Smooth muscle cell (in vitro differentiated cells): ENCODE results near the gene C8A. TPM values are rescaled to one million over a fixed set of nuclear protein-coding genes. Genes with fewer than 3 reads are reported as not detected.

Experiments used
- DNase-seq: peaks from one replicate; lab custom pipeline; 2025; ENCODE audit not compliant: unreplicated experiment; lab: John Stamatoyannopoulos, UW
- H2AFZ ChIP-seq: fragments of 200-600 bp; sonication (generic); 2 replicates; pipeline ENCODE4 v1.6.0; 2016; ENCODE audit warnings: antibody characterized with exemption, low read depth, mild to moderate bottlenecking
- H3F3A ChIP-seq: fragments of 200-600 bp; sonication (generic); 2 replicates; pipeline ENCODE4 v1.6.0; 2017; ENCODE audit warnings: antibody characterized with exemption, low read depth
- H3K27ac ChIP-seq: fragments of 200-600 bp; sonication (generic); 2 replicates; pipeline ENCODE4 v1.5.1; 2016; ENCODE audit warnings: low read depth, mild to moderate bottlenecking
- H3K27me3 ChIP-seq: fragments of 200-600 bp; sonication (generic); 2 replicates; pipeline ENCODE4 v1.6.1; 2016; ENCODE audit warnings: low read depth, mild to moderate bottlenecking
- H3K36me3 ChIP-seq: fragments of 200-600 bp; sonication (generic); 2 replicates; pipeline ENCODE4 v1.5.1; 2016; ENCODE audit warnings: low read depth
- H3K4me1 ChIP-seq: fragments of 200-600 bp; sonication (generic); 2 replicates; pipeline ENCODE4 v1.5.1; 2016; ENCODE audit warnings: low read depth
- H3K4me2 ChIP-seq: fragments of 200-600 bp; sonication (generic); 2 replicates; pipeline ENCODE4 v1.6.0; 2016; ENCODE audit warnings: mild to moderate bottlenecking
- H3K4me3 ChIP-seq: fragments of 200-600 bp; sonication (generic); 2 replicates; pipeline ENCODE4 v1.5.1; 2016; ENCODE audit warnings: mild to moderate bottlenecking
- H3K79me2 ChIP-seq: fragments of 200-600 bp; sonication (generic); 2 replicates; pipeline ENCODE4 v1.6.0; 2016; ENCODE audit warnings: low read depth, mild to moderate bottlenecking
- H3K9ac ChIP-seq: fragments of 200-600 bp; sonication (generic); 2 replicates; pipeline ENCODE4 v1.6.0; 2016; ENCODE audit warnings: low read depth
- H3K9me3 ChIP-seq: fragments of 200-600 bp; sonication (generic); replicated peaks from 2 replicates; pipeline ENCODE4 v1.5.1; 2016; ENCODE audit warnings: low read depth
- H4K20me1 ChIP-seq: fragments of 200-600 bp; sonication (generic); 2 replicates; pipeline ENCODE4 v1.6.0; 2016; ENCODE audit warnings: low read depth
- WGBS: methylation state at CpG from one replicate; pipeline ENCODE4 v1.1.7; 2016; ENCODE audit warnings: low lambda C conversion rate; 5-methylcytosine and 5-hydroxymethylcytosine counted together
- polyA plus RNA-seq: library from polyadenylated mRNA; unstranded; fragments of >200 nt; fragmentation: Nextera tagmentation; extraction: Ambion mirVana; gene quantifications from 2 replicates; pipeline ENCODE4 v1.2.1, GENCODE V29; 2016
- total RNA-seq: library from RNA; depleted of rRNA; stranded (reverse); fragments of >200 nt; gene quantifications from 2 replicates; pipeline ENCODE4 v1.2.3, GENCODE V29; 2014
- TF ChIP-seq, protein P1 (sequence below): fragments of 200-600 bp; sonication (generic); IDR thresholded peaks from 2 replicates; pipeline ENCODE4 v1.5.1; 2017; ENCODE audit warnings: borderline replicate concordance, mild to moderate bottlenecking, antibody characterized with exemption; ENCODE audit not compliant: insufficient read depth, poor library complexity, severe bottlenecking

The C8A gene
- total and polyA plus RNA-seq, 2 experiments from 2014 or later = not detected

DNA sequence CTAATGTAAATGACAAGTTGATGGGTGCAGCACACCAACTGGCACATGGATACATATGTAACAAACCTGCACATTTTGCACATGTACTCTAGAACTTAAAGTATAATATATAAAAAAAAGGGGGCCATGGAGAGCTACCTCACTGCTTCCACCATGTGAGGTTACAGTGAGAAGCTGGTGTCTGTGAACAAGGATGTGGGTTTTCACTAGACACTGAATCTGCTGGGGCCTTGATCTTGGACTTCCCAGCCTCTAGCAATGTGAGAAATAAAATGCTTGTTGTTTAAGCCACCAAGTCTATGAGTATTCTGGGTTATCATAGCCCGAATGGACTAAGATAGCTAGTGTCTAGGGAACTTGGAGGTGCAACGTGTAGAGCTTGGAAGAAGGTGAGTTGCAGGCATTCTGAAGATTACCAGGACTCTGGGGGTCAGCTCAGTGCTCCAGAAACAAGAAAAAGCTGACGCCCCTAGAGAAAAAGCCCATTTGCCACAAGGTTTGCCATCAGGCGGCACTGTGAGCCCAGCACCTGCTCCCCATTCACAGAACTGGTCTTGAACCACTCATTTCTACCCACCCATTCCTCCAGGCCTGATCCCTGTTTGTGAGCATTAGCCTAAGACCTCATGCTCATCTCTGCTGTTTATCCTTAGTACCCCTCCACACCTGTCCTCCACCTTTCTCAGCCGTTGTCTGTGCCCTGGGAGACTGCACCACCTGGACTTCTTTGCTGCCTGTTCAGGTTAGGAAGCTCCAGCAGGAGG is 20.3 kb upstream of the C8A start:
- DNase-seq = no peak
- Histone ChIP-seq H3K27me3 (no peaks in the 10 kb centered on the region), H3K4me3 (no peak overlapping the region), H3K9ac (no peak overlapping the region), H3K27ac (no peak overlapping the region), H3K9me3 (no peaks in the 10 kb centered on the region), H4K20me1 (no peaks in the 10 kb centered on the region), H3K4me2 (no peak overlapping the region), H3F3A (no peaks in the 10 kb centered on the region), H2AFZ (no peak overlapping the region), H3K79me2 (no peaks in the 10 kb centered on the region), H3K36me3 (no peaks in the 10 kb centered on the region), H3K4me1 (no peaks in the 10 kb centered on the region)
- TF ChIP-seq, protein P1, sequence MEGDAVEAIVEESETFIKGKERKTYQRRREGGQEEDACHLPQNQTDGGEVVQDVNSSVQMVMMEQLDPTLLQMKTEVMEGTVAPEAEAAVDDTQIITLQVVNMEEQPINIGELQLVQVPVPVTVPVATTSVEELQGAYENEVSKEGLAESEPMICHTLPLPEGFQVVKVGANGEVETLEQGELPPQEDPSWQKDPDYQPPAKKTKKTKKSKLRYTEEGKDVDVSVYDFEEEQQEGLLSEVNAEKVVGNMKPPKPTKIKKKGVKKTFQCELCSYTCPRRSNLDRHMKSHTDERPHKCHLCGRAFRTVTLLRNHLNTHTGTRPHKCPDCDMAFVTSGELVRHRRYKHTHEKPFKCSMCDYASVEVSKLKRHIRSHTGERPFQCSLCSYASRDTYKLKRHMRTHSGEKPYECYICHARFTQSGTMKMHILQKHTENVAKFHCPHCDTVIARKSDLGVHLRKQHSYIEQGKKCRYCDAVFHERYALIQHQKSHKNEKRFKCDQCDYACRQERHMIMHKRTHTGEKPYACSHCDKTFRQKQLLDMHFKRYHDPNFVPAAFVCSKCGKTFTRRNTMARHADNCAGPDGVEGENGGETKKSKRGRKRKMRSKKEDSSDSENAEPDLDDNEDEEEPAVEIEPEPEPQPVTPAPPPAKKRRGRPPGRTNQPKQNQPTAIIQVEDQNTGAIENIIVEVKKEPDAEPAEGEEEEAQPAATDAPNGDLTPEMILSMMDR = no peak
- 93% methylated on average over 5 of the region's 5 CpGs for whole genome bisulfite sequencing

DNA sequence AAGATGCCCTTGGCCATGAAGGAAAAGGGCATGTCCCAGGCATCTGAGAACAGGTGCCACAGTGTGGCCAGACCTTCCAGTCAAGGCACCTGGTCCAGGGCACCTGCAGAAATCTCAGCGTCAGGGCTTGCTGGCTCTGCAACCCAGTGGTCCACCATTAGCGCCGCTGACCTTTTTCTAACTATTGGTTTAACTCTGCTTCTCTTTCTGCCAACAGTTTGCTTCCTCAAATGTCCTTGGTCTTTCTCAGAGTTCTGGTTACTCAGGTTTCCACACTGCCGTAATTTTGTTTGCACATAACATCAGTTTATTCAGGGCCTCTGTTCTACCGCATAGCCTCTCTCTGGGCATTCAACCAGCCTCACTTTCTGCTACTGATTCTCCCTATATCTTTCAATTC is 18.9 kb upstream of the C8A start:
- Histone ChIP-seq H3K4me1 (no peaks in the 10 kb centered on the region), H3K36me3 (no peaks in the 10 kb centered on the region), H2AFZ (no peak overlapping the region), H3K9ac (no peak overlapping the region), H3F3A (no peaks in the 10 kb centered on the region), H3K9me3 (no peaks in the 10 kb centered on the region), H3K27me3 (no peaks in the 10 kb centered on the region), H3K79me2 (no peaks in the 10 kb centered on the region), H3K4me2 (no peak overlapping the region), H3K27ac (no peak overlapping the region), H3K4me3 (no peak overlapping the region), H4K20me1 (no peaks in the 10 kb centered on the region)
- TF ChIP-seq, protein P1 = no peak
- WGBS = 97% methylated on average over 5 of the region's 5 CpGs
- DNase-seq = no peak

DNA sequence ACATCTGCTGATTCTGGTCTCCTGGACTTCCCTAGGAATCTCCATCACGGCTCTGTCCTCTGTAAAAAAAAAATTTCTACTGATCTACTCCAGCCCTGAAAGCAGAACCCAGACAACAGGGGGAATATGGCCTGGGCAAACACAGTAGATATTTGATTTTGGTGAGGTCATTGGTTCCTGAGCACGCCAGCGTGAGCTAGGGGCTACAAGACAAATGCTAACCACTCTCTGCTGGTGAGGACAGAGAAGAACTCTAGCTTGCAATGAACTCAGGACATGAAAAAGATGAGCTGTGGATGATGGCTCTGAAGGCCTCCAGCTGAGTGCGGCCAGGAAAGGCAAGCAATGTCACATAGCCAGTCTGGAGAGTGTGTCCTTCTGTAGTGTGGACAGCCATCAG is 18.2 kb upstream of the C8A start:
- H3K9ac ChIP-seq = no peak overlapping the region
- H3K4me2 ChIP-seq = no peak overlapping the region
- no peak overlapping the region for H3K4me3 ChIP-seq
- no peaks in the 10 kb centered on the region for H3K36me3 ChIP-seq
- H4K20me1 ChIP-seq = no peaks in the 10 kb centered on the region
- TF ChIP-seq, protein P1 = no peak
- 94% methylated on average over 4 of the region's 4 CpGs for WGBS
- H3F3A ChIP-seq = no peaks in the 10 kb centered on the region
- DNase-seq = no peak
- H3K27ac ChIP-seq = no peak overlapping the region
- H3K9me3 ChIP-seq = no peaks in the 10 kb centered on the region
- no peaks in the 10 kb centered on the region for H3K4me1 ChIP-seq
- no peaks in the 10 kb centered on the region for H3K79me2 ChIP-seq
- H2AFZ ChIP-seq = no peak overlapping the region
- H3K27me3 ChIP-seq = no peaks in the 10 kb centered on the region
